Measurements from ENCODE around the gene MBD3. TPM values are rescaled to one million over a fixed set of nuclear protein-coding genes. Genes with fewer than 3 reads are reported as not detected.

Gene MBD3
- total and polyA plus RNA-seq, 2 donors (not counting 1 experiment from before 2014, with no cell fraction given): 19.8 to 85.2 TPM

GRCh38 chr19:1553415-1553814 is 39.2 kb downstream of the MBD3 start:
- H3K4me1 ChIP-seq (ENCODE audit: control insufficient read depth, extremely low read depth, insufficient read depth, low read length): no peaks in the 10 kb centered on the region
- H3K27ac ChIP-seq (ENCODE audit: insufficient read depth, low read length): no peak overlapping the region
- TF ChIP-seq CTCF (conservative IDR thresholded peaks at IDR 0.05 in 1 of 2, IDR thresholded peaks at IDR 0.05 in 1 of 2; ENCODE audit: low read depth in 1 of 2, low read length in 2 of 2) (no peak), EZH2 (IDR thresholded peaks at IDR 0.05; ENCODE audit: low read length, missing control alignments) (no peak)
- no peaks in the 10 kb centered on the region for H4K20me1 ChIP-seq (ENCODE audit: control insufficient read depth, extremely low read depth, insufficient read depth, low read length)
- H3K4me3 ChIP-seq (replicated peaks in 1 of 4; ENCODE audit: control extremely low read depth in 1 of 4, insufficient read depth in 1 of 4, low read depth in 3 of 4, low read length in 4 of 4): no peak overlapping the region
- H2AFZ ChIP-seq (ENCODE audit: low read length): no peak overlapping the region
- H3K36me3 ChIP-seq (ENCODE audit: control insufficient read depth, insufficient read depth, low read length): peaks cover 5% of the 10 kb centered on the region
- no peaks in the 10 kb centered on the region for H3K79me2 ChIP-seq (ENCODE audit: control insufficient read depth, insufficient read depth, low read length)
- no peak overlapping the region for H3K9ac ChIP-seq (ENCODE audit: insufficient read depth, low read length)
- H3K27me3 ChIP-seq (ENCODE audit: control insufficient read depth, insufficient read depth, low read length): no peaks in the 10 kb centered on the region
- DNase-seq (ENCODE audit: low read depth in 2 of 2): no peak
- H3K9me3 ChIP-seq (ENCODE audit: control insufficient read depth, insufficient read depth, low read depth, low read length): no peaks in the 10 kb centered on the region
- no peak overlapping the region for H3K4me2 ChIP-seq (ENCODE audit: extremely low read depth, insufficient read depth, low read length)

GRCh38 chr19:1551068-1552040 is 41.3 kb downstream of the MBD3 start:
- no peaks in the 10 kb centered on the region for H3K4me1 ChIP-seq (ENCODE audit: control insufficient read depth, extremely low read depth, insufficient read depth, low read length)
- peaks cover 3% of the 10 kb centered on the region for H3K36me3 ChIP-seq (ENCODE audit: control insufficient read depth, insufficient read depth, low read length)
- no peak overlapping the region for H2AFZ ChIP-seq (ENCODE audit: low read length)
- no peak for TF ChIP-seq EZH2 (IDR thresholded peaks at IDR 0.05; ENCODE audit: low read length, missing control alignments)
- no peak for TF ChIP-seq CTCF (conservative IDR thresholded peaks at IDR 0.05 in 1 of 2, IDR thresholded peaks at IDR 0.05 in 1 of 2; ENCODE audit: low read depth in 1 of 2, low read length in 2 of 2)
- no peaks in the 10 kb centered on the region for H3K79me2 ChIP-seq (ENCODE audit: control insufficient read depth, insufficient read depth, low read length)
- no peak for DNase-seq (ENCODE audit: low read depth in 2 of 2)
- H3K4me2 ChIP-seq (ENCODE audit: extremely low read depth, insufficient read depth, low read length): no peak overlapping the region
- no peaks in the 10 kb centered on the region for H3K27me3 ChIP-seq (ENCODE audit: control insufficient read depth, insufficient read depth, low read length)
- H3K27ac ChIP-seq (ENCODE audit: insufficient read depth, low read length): no peak overlapping the region
- no peaks in the 10 kb centered on the region for H4K20me1 ChIP-seq (ENCODE audit: control insufficient read depth, extremely low read depth, insufficient read depth, low read length)
- no peak overlapping the region for H3K9ac ChIP-seq (ENCODE audit: insufficient read depth, low read length)
- H3K9me3 ChIP-seq (ENCODE audit: control insufficient read depth, insufficient read depth, low read depth, low read length): no peaks in the 10 kb centered on the region
- no peak overlapping the region for H3K4me3 ChIP-seq (replicated peaks in 1 of 4; ENCODE audit: control extremely low read depth in 1 of 4, insufficient read depth in 1 of 4, low read depth in 3 of 4, low read length in 4 of 4)

- no peak overlapping the region for H3K4me3 ChIP-seq (replicated peaks in 1 of 4; ENCODE audit: control extremely low read depth in 1 of 4, insufficient read depth in 1 of 4, low read depth in 3 of 4, low read length in 4 of 4)
- H3K27ac ChIP-seq (ENCODE audit: insufficient read depth, low read length): no peak overlapping the region
- H3K36me3 ChIP-seq (ENCODE audit: control insufficient read depth, insufficient read depth, low read length): peaks cover 1% of the 10 kb centered on the region
- no peak overlapping the region for H3K9ac ChIP-seq (ENCODE audit: insufficient read depth, low read length)
- H3K9me3 ChIP-seq (ENCODE audit: control insufficient read depth, insufficient read depth, low read depth, low read length): no peaks in the 10 kb centered on the region
- no peaks in the 10 kb centered on the region for H3K4me1 ChIP-seq (ENCODE audit: control insufficient read depth, extremely low read depth, insufficient read depth, low read length)
- H3K79me2 ChIP-seq (ENCODE audit: control insufficient read depth, insufficient read depth, low read length): no peaks in the 10 kb centered on the region
- no peak overlapping the region for H3K4me2 ChIP-seq (ENCODE audit: extremely low read depth, insufficient read depth, low read length)
- no peaks in the 10 kb centered on the region for H3K27me3 ChIP-seq (ENCODE audit: control insufficient read depth, insufficient read depth, low read length)
- TF ChIP-seq EZH2 (IDR thresholded peaks at IDR 0.05; ENCODE audit: low read length, missing control alignments): no peak
- no peak for TF ChIP-seq CTCF (conservative IDR thresholded peaks at IDR 0.05 in 1 of 2, IDR thresholded peaks at IDR 0.05 in 1 of 2; ENCODE audit: low read depth in 1 of 2, low read length in 2 of 2)
- H2AFZ ChIP-seq (ENCODE audit: low read length): no peak overlapping the region
- DNase-seq (ENCODE audit: low read depth in 2 of 2): no peak
- H4K20me1 ChIP-seq (ENCODE audit: control insufficient read depth, extremely low read depth, insufficient read depth, low read length): no peaks in the 10 kb centered on the region
Observed at GRCh38 chr19:1549332-1549945, 43.2 kb downstream of the MBD3 start.

Measured in fibroblast of lung (primary cell).